Gastroesophageal sphincter (tissue), 4 donors: ENCODE measurements around the gene POLE3. TPM values are rescaled to one million over a fixed set of nuclear protein-coding genes. Genes with fewer than 3 reads are reported as not detected.
"Not testable (repeated sequence)": the region's sequence is repeated elsewhere in the genome, so short reads cannot be mapped to it uniquely, and the experiment has no call there.

Experiments used
- ATAC-seq: fragments of 150-250 bp; one replicate; pipeline ENCODE4 v1.9.1; 2016; ENCODE audit warnings: mild to moderate bottlenecking, moderate library complexity
- H3K27ac ChIP-seq, 4 donors: fragments of 200-600 bp; sonication (generic) in 3 of 4; 1 replicate in 3 of 4; 2 replicates in 1 of 4; pipeline ENCODE4 v1.5.1; 2016 to 2019
- H3K27me3 ChIP-seq: fragments of 200-600 bp; sonication (generic); one replicate; pipeline ENCODE4 v1.5.1; 2019
- H3K36me3 ChIP-seq, 2 donors: fragments of 200-600 bp; sonication (generic); one replicate each; pipeline ENCODE4 v1.5.1; 2019; ENCODE audit warnings: control low read depth in 1 of 2
- H3K4me1 ChIP-seq, 3 donors: fragments of 200-600 bp; sonication (generic); 1 replicate in 2 of 3; 2 replicates in 1 of 3; pipeline ENCODE4 v1.5.1; 2016 to 2019; ENCODE audit warnings: control low read depth in 2 of 3
- H3K4me3 ChIP-seq, 2 donors: fragments of 200-600 bp; sonication (generic); one replicate each; pipeline ENCODE4 v1.5.1; 2019; ENCODE audit warnings: mild to moderate bottlenecking in 1 of 2, moderate library complexity in 1 of 2
- H3K9me3 ChIP-seq, 3 donors: fragments of 200-600 bp; sonication (generic); one replicate each; pipeline ENCODE4 v1.5.1; 2017 to 2019; ENCODE audit warnings: control low read depth in 2 of 3
- EP300 ChIP-seq: sonication (generic); formaldehyde crosslinking; IDR thresholded peaks from one replicate; pipeline ENCODE4 v1.6.1; 2017; ENCODE audit warnings: antibody characterized with exemption, mild to moderate bottlenecking
- POLR2A ChIP-seq, 2 donors: fragments of 450-650 bp; IDR thresholded peaks; one replicate each; pipeline ENCODE4 v1.6.1; 2017; ENCODE audit warnings: antibody characterized with exemption in 2 of 2, mild to moderate bottlenecking in 2 of 2, moderate library complexity in 1 of 2
- POLR2AphosphoS5 ChIP-seq: sonication (generic); formaldehyde crosslinking; IDR thresholded peaks from one replicate; pipeline ENCODE4 v1.6.1; 2017; ENCODE audit warnings: antibody characterized with exemption
- WGBS, 2 donors: methylation state at CpG; one replicate each; pipeline ENCODE4 v1.1.5; 2018; ENCODE audit warnings: low coverage in 1 of 2; 5-methylcytosine and 5-hydroxymethylcytosine counted together
- total RNA-seq, 4 donors: library from RNA; depleted of rRNA; stranded (reverse); fragments of >200 nt; gene quantifications; one replicate each; pipeline ENCODE4 v1.1.0, GENCODE V29; 2016
- TF ChIP-seq, protein P1 (sequence below), 4 experiments: fragments of 200-600 bp in 2 of 4; fragments of 450-650 bp in 2 of 4; sonication (generic) in 1 of 4; IDR thresholded peaks; one replicate each; pipeline ENCODE4 v1.5.1; 2017 to 2019; ENCODE audit warnings: antibody characterized with exemption in 4 of 4, mild to moderate bottlenecking in 2 of 4, moderate library complexity in 2 of 4

The POLE3 gene
- total RNA-seq, 4 donors from 2014 or later: 32.3 to 47.1 (median 34.6) TPM

DNA sequence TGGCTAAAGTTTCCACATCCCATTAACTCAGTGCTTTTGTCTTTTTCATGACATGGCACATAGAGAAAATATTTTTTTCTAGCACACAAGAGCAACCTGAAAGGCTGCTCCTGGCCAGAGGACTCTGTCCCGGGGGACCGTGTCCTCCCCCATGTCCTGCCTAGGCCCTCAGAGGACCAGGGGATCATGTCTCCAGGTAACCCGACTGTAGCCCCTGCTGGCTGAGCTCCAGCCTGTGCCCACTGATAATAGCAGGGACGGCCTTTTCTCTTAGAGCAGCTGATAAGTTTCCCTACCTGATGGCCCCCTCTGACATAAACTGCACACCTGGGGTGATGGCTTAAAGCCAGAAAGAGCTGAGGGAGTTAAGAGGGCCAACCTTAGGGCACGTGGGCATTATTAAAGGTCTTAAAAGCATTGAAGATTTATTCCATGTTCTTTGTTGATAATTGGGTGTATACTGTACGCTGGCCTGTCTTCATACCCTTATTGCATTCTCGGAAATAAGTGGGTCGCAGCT lies 39.6 kb downstream of the POLE3 start:
- H3K4me3 ChIP-seq: no peak overlapping the region
- H3K36me3 ChIP-seq: peaks cover 0 to 31% of the 10 kb centered on the region in 2 donors
- no peaks in the 10 kb centered on the region for H3K9me3 ChIP-seq
- peaks cover 0 to 11% (median 4%) of the 10 kb centered on the region in 3 donors for H3K4me1 ChIP-seq
- no peak for TF ChIP-seq POLR2A (IDR thresholded peaks at IDR 0.05)
- TF ChIP-seq, protein P1, sequence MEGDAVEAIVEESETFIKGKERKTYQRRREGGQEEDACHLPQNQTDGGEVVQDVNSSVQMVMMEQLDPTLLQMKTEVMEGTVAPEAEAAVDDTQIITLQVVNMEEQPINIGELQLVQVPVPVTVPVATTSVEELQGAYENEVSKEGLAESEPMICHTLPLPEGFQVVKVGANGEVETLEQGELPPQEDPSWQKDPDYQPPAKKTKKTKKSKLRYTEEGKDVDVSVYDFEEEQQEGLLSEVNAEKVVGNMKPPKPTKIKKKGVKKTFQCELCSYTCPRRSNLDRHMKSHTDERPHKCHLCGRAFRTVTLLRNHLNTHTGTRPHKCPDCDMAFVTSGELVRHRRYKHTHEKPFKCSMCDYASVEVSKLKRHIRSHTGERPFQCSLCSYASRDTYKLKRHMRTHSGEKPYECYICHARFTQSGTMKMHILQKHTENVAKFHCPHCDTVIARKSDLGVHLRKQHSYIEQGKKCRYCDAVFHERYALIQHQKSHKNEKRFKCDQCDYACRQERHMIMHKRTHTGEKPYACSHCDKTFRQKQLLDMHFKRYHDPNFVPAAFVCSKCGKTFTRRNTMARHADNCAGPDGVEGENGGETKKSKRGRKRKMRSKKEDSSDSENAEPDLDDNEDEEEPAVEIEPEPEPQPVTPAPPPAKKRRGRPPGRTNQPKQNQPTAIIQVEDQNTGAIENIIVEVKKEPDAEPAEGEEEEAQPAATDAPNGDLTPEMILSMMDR (IDR thresholded peaks at IDR 0.05): no peak
- TF ChIP-seq POLR2AphosphoS5: no peak
- TF ChIP-seq EP300: no peak
- no peaks in the 10 kb centered on the region for H3K27me3 ChIP-seq
- H3K27ac ChIP-seq: no peak overlapping the region
- 60 to 66% methylated on average over 3 to 6 of the region's 8 CpGs for WGBS, 2 donors
- no peak for ATAC-seq

DNA sequence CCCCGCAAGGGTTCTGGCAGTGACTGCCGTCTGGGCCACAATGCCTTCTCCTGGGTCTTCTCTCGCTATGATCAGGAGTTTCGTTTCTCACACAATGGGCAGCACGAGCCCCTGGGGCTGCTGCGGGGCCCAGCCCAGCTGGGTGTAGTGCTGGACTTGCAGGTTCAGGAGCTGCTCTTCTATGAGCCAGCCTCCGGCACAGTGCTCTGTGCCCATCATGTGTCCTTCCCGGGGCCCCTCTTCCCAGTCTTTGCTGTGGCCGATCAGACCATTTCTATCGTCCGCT lies 40.7 kb downstream of the POLE3 start:
- TF ChIP-seq EP300 (no peak), POLR2A (IDR thresholded peaks at IDR 0.05) (no peak), POLR2AphosphoS5 (no peak)
- TF ChIP-seq, protein P1 (IDR thresholded peaks at IDR 0.05): no peak
- no CpG with 5 or more reads among the region's 11 CpGs for WGBS, 2 donors
- H3K4me1 ChIP-seq: peaks cover 0 to under 1% (median 0%) of the 10 kb centered on the region in 3 donors
- H3K9me3 ChIP-seq: no peaks in the 10 kb centered on the region
- H3K27me3 ChIP-seq: no peaks in the 10 kb centered on the region
- no peak for ATAC-seq
- H3K36me3 ChIP-seq: peaks cover 0 to 27% of the 10 kb centered on the region in 2 donors
- H3K27ac ChIP-seq: no peak overlapping the region
- H3K4me3 ChIP-seq: no peak overlapping the region

DNA sequence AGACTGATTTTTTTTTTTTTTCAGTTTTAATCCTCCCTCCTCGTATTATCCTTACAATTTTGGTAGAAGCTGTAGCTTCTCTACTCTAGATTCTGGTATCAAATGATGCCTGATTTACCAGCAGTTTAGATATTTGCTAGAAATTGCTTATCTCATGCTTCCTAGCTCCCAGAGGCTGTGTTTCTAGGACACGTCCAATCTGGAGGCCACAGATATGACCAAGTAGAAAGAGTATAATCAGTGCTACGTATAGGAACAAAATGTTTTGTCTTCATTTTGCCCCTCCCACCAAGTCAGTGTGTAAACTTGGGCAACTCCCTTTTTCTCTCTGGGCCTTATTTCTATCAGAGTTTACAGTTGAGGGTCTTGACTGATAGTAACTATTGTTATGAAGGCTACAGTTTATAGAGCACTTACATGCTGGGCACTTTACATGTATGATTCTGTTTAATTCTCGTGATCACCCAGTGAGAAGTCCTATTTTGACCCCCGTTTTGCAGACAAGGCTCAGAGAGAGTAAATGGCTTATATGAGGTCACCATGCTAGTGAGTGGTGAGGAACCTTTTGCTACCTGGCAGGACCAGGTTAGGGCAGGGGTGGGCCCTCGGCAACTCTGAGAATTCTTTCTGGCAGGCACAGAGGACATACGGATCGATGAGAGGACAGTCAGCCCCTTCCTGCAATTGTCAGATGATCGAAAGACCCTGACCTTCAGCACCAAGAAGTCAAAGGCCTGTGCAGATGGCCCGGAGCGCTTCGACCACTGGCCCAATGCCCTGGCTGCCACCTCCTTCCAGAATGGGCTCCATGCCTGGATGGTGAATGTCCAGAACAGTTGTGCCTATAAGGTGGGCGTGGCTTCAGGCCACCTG lies 41.3 kb downstream of the POLE3 start:
- no peak for ATAC-seq
- H3K4me3 ChIP-seq: no peak overlapping the region

DNA sequence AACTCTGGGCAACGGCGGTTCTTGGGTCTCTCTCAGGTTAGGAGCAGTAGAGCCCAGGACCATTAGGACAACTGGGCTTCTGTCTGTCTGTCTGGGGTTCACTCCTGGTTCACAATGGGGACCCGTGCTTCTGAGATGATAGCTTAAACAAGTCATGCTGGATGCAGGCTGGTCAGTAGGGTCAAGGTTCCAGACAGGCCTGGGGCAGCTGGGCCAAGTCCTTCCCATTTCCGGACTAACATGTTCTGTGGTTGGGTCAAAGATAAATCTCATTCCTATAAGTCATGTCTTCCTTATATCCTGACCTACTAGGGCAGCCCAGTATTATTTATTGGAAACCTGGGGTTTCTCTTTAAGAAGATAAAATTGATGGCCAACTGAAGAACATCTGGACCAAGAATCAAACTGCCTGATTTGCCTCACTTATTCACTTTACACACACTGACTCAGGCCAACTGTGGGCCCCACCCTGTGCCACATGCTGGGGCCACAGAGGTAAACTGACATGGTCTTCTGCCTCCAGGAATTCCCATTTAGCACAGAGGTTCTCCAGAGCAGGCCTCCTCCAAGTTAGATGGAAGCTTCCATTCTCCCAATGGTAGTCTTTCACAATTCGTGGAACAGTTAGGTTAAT lies 42.0 kb downstream of the POLE3 start:
- H3K4me1 ChIP-seq: no peaks in the 10 kb centered on the region
- no peak overlapping the region for H3K27ac ChIP-seq
- 81 to 92% methylated on average over 2 of the region's 5 CpGs for WGBS, 2 donors
- no peak for TF ChIP-seq POLR2A (IDR thresholded peaks at IDR 0.05)
- TF ChIP-seq EP300: no peak
- TF ChIP-seq, protein P1 (IDR thresholded peaks at IDR 0.05): no peak
- no peak for TF ChIP-seq POLR2AphosphoS5
- H3K4me3 ChIP-seq: no peak overlapping the region
- H3K36me3 ChIP-seq: peaks cover 0 to 14% of the 10 kb centered on the region in 2 donors
- no peaks in the 10 kb centered on the region for H3K9me3 ChIP-seq
- no peaks in the 10 kb centered on the region for H3K27me3 ChIP-seq
- no peak for ATAC-seq

More for the DNA sequence above, 41.3 kb downstream of the POLE3 start:
- no peak overlapping the region for H3K27ac ChIP-seq
- TF ChIP-seq, protein P1 (IDR thresholded peaks at IDR 0.05): no peak
- TF ChIP-seq EP300 (no peak), POLR2AphosphoS5 (no peak), POLR2A (IDR thresholded peaks at IDR 0.05) (no peak)
- WGBS, 2 donors: 67 to 76% methylated on average over 5 to 6 of the region's 13 CpGs
- no peaks in the 10 kb centered on the region for H3K27me3 ChIP-seq
- no peaks in the 10 kb centered on the region for H3K4me1 ChIP-seq
- H3K9me3 ChIP-seq: no peaks in the 10 kb centered on the region
- H3K36me3 ChIP-seq: peaks cover 0 to 22% of the 10 kb centered on the region in 2 donors

DNA sequence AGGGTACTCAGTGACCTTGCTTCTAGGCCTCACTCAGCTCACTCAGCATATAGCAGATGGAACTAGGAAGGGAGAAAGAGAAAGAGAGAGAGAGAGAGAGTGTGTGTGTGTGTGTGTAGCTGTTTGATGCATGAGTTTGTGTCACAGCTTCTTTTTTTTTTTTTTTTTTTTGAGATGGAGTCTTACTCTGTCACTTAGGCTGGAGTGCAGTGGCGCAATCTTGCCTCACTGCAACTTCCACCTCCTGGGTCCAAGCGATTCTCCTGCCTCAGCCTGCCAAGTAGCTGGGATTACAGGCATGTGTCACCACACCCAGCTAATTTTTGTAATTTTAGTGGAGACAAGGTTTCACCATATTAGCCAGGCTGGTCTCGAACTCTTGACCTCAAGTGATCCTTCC lies 44.8 kb downstream of the POLE3 start:
- H3K36me3 ChIP-seq, ATAC-seq, H3K27me3 ChIP-seq, H3K4me1 ChIP-seq, H3K9me3 ChIP-seq, H3K4me3 ChIP-seq, H3K27ac ChIP-seq: not testable (repeated sequence)
- WGBS, 2 donors: 100% methylated on average over 1 of the region's 3 CpGs; no CpG with 5 or more reads in 1 of the 2 donors
